AG08396 (cell line): Measurements from ENCODE around the gene DDR1.

Source experiments
- DNase-seq: peaks from one replicate; pipeline ENCODE4 v3.0.0; 2012; ENCODE audit warnings: low spot score, mixed read lengths

The DDR1 gene

DNA sequence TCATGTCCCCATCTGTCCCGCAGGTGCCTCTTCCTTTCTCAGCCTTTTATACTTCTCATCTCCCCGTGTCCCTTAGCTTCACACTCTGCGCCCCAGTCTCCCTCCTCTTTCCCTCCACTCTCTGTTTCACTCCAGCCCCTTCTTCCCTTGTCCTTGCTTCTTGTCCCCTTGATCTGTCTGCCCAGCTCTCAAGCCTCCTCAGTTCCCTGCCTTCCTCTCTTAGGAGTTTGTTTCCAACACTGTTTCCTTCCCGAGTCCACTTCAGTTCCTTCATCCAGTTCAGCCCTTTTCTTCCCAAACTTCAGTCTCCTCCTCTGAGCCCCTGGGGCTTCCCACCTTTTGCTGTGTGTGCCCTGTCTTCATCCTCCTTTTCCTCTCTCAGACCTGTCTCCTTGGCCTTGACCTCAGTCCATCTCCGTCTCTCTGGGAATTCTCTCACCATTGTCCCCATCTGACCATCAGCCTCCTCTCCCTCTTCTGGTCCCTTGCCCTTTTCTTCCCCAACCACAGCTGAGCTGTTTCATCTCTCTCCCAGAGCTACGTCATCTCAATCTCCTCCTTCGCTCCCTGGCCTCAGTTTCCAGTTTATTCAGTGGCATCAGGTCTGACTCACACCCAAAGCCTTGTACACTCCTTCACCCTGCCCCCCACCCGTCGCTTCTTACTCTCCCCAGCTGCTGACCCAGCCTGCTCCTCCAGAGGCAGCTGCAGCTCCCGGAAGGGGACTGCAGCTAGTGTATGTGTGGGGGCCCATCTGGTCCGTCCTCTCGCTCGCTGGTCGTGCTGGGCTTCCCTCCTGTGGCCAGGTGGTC is 2.7 kb upstream of the DDR1 start:
- DNase-seq: peak; percentile 34

- peak; percentile 27 for DNase-seq
Measured at GRCh38 chr6:30882204-30882758, 2.0 kb upstream of the DDR1 start.

GRCh38 chr6:30882759-30883684 is 1.3 kb upstream of the DDR1 start:
- DNase-seq: peak; percentile 22

- peak; percentile 61 for DNase-seq
Measured at GRCh38 chr6:30884521-30885480, 482 bp downstream of the DDR1 start.

- DNase-seq: peak; percentile 39
Measured at GRCh38 chr6:30885481-30885998, 1.2 kb downstream of the DDR1 start.

- peak; percentile 83 for DNase-seq
Measured at GRCh38 chr6:30885999-30886896, 1.9 kb downstream of the DDR1 start.

DNA sequence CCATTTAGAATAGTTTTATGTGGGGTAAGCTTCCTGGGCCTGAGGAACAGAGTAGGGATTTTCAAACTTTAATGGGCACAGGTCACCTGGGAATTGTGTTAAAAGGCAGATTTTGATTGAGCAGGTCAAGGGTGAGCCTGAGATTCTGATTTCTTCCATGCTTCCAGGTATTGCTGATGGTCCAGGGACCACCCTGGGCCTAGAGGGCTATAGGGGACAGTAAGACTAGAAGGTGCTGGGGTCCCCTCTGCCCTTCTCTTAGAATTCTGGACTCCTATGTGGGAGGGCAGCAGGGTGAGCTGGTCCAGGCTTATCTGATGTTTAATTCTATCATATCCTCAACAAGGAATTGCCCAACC is 2.6 kb downstream of the DDR1 start:
- DNase-seq: no peak

- DNase-seq: peak; percentile 75
Measured at GRCh38 chr6:30887901-30888815, 3.8 kb downstream of the DDR1 start.

- no peak for DNase-seq
Measured at GRCh38 chr6:30888816-30889495, 4.6 kb downstream of the DDR1 start.

DNA sequence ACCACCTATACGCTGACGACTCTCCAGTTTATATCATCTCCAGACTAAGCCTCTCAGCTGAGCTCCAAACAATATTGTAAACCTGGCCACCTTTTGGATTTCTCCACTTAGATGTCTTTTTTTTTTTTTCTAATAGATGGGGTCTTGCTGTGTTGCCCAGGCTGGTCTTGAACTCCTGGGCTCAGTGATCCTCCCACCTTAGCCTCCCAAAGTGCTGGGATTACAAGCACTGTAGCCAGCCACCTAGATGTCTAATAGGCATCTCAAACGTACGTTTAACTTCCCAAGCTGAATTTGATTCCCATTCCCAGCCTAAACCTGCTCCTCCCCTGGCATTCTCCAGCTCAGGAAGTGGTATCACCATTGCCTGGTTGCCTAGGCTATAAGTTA is 5.2 kb downstream of the DDR1 start:
- no peak for DNase-seq

- no peak for DNase-seq
Measured at GRCh38 chr6:30889921-30890645, 5.8 kb downstream of the DDR1 start.

GRCh38 chr6:30890646-30891449 is 6.5 kb downstream of the DDR1 start:
- DNase-seq: no peak

DNA sequence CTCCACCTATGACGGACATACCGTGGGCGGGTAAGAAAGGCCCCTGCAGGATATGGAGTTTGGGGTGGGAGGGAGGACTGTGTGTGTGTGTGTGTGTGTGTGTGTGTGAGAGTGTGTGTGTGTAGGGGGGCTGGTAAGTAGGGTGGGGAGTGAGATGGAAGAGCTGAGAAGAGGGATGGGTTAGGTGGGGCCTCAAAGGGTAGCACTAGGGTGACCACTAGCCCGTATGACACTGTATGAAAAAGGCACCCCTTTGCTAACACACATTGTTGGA is 7.1 kb downstream of the DDR1 start:
- DNase-seq: no peak

- no peak for DNase-seq
Measured at GRCh38 chr6:30891816-30892538, 7.7 kb downstream of the DDR1 start.

- no peak for DNase-seq
Measured at GRCh38 chr6:30893001-30893591, 8.8 kb downstream of the DDR1 start.

GRCh38 chr6:30893666-30894065 is 9.3 kb downstream of the DDR1 start:
- no peak for DNase-seq
